Subcutaneous adipose tissue (tissue), 4 donors: ENCODE data around the gene DNAJC2. TPM values are rescaled to one million over a fixed set of nuclear protein-coding genes. Genes with fewer than 3 reads are reported as not detected.

Source experiments
- total RNA-seq, 4 donors: library from RNA; depleted of rRNA; stranded (reverse); fragments of >200 nt; gene quantifications; one replicate each; pipeline ENCODE4 v1.1.0, GENCODE V29; 2016
- TF ChIP-seq, protein P1 (sequence below): fragments of 450-650 bp; IDR thresholded peaks from one replicate; pipeline ENCODE4 v1.5.1; 2016; ENCODE audit warnings: low read depth, mild to moderate bottlenecking, control low read depth, antibody characterized with exemption, moderate library complexity

The DNAJC2 gene, protein sequence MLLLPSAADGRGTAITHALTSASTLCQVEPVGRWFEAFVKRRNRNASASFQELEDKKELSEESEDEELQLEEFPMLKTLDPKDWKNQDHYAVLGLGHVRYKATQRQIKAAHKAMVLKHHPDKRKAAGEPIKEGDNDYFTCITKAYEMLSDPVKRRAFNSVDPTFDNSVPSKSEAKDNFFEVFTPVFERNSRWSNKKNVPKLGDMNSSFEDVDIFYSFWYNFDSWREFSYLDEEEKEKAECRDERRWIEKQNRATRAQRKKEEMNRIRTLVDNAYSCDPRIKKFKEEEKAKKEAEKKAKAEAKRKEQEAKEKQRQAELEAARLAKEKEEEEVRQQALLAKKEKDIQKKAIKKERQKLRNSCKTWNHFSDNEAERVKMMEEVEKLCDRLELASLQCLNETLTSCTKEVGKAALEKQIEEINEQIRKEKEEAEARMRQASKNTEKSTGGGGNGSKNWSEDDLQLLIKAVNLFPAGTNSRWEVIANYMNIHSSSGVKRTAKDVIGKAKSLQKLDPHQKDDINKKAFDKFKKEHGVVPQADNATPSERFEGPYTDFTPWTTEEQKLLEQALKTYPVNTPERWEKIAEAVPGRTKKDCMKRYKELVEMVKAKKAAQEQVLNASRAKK
- 10 to 100 TPM; 13.3 to 30.5 (median 21.7) TPM for total RNA-seq

DNA sequence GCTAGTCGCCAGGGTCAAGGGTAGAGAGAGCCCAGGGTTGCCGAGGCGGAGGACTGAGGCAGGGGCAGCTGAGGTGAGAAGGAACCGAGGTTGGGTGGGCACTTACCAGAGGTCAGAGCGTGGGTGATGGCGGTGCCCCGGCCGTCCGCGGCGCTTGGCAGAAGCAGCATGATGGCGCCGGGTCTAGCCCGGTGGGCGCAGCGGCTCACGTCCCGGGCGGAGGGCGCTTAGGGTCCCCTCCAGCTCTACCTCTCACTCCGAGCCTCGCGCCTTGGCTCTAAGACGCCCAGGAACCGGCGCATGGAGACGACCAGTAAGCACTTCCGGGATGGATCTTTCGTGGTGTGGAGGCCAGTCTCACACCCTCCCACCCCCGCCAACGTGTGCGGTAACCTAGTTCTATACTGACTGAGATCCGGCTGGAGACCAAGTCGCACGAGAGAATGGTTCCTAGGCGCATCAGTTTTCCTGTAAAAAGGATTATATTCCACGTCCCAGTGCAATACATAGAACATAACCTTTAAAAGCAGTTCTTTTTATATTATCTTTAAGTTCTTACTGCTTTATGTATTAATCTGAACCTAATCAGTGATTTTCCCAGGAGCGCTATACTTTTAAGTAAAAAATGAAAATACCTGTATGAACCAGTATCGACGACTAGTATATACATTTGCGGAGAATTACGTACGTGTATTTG is at the start of gene DNAJC2:
DNAJC2 (minus strand) TSS at position 315 of the 697 bp plus-strand sequence; CDS start at position 170, 145 bp downstream.
- TF ChIP-seq, protein P1, sequence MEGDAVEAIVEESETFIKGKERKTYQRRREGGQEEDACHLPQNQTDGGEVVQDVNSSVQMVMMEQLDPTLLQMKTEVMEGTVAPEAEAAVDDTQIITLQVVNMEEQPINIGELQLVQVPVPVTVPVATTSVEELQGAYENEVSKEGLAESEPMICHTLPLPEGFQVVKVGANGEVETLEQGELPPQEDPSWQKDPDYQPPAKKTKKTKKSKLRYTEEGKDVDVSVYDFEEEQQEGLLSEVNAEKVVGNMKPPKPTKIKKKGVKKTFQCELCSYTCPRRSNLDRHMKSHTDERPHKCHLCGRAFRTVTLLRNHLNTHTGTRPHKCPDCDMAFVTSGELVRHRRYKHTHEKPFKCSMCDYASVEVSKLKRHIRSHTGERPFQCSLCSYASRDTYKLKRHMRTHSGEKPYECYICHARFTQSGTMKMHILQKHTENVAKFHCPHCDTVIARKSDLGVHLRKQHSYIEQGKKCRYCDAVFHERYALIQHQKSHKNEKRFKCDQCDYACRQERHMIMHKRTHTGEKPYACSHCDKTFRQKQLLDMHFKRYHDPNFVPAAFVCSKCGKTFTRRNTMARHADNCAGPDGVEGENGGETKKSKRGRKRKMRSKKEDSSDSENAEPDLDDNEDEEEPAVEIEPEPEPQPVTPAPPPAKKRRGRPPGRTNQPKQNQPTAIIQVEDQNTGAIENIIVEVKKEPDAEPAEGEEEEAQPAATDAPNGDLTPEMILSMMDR = no peak

DNA sequence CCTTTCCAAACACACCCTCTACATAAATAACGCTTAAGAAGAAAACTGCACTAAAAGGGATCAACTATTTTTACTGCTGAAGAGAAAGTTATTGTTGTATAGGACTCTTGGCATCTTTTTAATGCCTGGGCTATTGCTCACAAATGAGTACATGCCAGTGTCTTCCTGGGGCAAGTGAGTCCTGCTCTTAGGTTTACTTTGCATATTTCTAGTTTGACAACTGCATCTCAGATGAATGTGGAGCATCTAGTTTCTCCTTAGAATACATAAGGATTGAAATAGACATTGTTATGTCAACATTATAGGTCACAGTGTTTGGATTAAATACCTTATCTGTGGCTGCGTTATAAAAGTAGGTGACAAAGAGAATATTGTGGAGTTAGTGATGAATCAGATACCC is 47.4 kb upstream of the DNAJC2 start:
- TF ChIP-seq, protein P1 = no peak

DNA sequence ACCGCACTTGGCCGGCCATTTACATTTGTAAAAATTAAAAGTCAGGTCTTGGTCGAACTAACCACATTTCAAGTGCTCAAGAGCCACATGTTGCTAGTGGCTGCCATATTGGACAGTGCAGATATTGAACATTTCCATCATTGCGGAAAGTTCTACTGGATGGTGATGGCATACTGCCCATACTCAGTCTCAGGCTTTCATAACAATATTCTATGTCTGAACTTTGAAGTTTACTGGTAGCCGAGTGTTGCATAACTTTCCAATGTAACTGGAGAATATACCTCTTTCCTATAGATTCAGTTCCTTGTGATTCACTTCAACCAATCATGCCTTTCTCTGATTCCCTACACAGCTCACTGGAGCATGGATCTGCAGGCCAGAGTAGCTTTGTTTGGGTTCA is 46.6 kb upstream of the DNAJC2 start:
- TF ChIP-seq, protein P1 = no peak

DNA sequence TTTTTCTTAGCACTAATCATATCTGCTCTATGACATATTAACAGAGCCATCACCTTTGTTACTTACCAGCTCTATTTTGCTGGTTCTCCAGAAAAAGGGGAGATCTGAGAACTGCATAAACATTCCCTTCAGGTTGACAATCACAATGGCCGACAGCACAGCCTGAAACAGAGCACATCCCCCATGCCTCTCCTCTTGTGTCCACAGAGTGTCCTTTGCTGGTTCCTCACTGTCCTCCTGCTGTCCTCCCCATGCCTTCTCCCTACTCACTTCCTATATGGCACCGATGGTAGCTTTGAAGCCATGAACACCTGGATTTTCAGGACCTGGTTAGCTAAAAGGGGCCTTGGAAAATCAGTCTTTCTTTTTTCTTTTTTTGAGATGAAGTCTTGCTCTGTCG is 44.7 kb upstream of the DNAJC2 start:
- TF ChIP-seq, protein P1 = no peak

DNA sequence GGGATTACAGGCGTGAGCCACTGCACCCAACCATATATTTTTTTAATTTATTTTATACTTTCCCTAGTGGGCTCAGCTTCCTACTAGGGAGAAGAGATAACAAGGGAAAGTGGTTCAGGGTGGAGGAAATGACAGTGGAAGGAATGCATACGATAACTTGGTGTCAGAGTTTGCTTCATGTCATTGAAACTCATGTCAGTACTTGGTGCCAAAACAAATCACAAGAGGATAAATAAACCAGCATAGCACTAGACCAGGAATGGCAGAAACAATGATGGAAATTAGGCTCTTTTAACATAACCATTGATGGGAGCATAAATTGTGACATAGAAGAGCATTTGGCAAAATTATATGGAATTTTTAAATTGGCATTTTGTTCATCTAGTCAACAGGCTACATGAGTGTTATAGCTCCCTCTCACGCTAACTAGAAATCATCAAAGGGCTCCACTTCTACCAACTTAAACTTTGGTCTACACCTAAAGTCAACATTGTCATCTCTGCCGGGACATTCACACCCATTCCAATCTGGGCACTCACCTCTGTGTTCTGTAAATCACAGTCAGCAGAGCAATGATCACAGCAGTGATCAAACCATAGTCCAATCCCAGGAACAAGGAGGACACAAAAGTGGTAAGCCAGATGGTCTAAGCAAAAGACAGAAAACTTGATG is 44.0 kb upstream of the DNAJC2 start:
- TF ChIP-seq, protein P1 = no peak

DNA sequence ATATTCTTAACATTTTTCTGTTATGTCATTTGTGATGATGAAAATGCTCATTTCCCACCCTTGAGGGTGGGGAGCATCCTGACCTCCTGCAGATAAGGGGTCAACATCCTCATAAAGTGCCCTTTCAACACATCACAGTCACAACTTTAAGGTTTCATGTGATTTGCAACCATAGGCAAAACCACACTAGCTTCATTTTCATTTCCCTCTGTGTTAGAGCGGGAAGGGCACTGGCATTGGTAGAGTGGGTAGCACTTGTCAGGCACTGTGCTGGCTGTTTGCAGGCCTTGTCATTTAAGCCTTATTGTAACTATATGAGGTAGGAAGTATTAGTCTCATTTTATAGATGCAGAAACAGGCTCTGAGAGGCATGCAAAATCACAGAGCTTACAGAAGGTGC is 42.7 kb upstream of the DNAJC2 start:
- TF ChIP-seq, protein P1 = no peak
